Measurements from ENCODE around the gene CGREF1.
A peak's percentile ranks its signal among the peaks of the same experiment; 100 is the strongest.
"Not testable (repeated sequence)": the region's sequence is repeated elsewhere in the genome, so short reads cannot be mapped to it uniquely, and the experiment has no call there.

Gene CGREF1

GRCh38 chr2:27137322-27137935, 18.5 kb upstream of the CGREF1 start:
- no peak for DNase-seq (ENCODE audit: low read depth)

- DNase-seq (ENCODE audit: low read depth) = no peak
These were observed 17.8 kb upstream of the CGREF1 start for GRCh38 chr2:27136751-27137150.

- DNase-seq (ENCODE audit: low read depth) = no peak
These were observed 16.6 kb upstream of the CGREF1 start for GRCh38 chr2:27135478-27135955.

- DNase-seq (ENCODE audit: low read depth) = no peak
These were observed 16.0 kb upstream of the CGREF1 start for GRCh38 chr2:27134781-27135477.

- peak; percentile 93 for DNase-seq (ENCODE audit: low read depth)
These were observed 15.2 kb upstream of the CGREF1 start, which contains the start of gene PREB for GRCh38 chr2:27133905-27134780. PREB (minus strand) TSS chr2:27134636; CDS start chr2:27134421, 215 bp downstream.

GRCh38 chr2:27133195-27133875, 14.4 kb upstream of the CGREF1 start:
- DNase-seq (ENCODE audit: low read depth) = peak; percentile 19

GRCh38 chr2:27131429-27131828, 12.5 kb upstream of the CGREF1 start:
- no peak for DNase-seq (ENCODE audit: low read depth)

GRCh38 chr2:27130396-27130795, 11.5 kb upstream of the CGREF1 start:
- no peak for DNase-seq (ENCODE audit: low read depth)

GRCh38 chr2:27128668-27129571, 10.0 kb upstream of the CGREF1 start:
- DNase-seq (ENCODE audit: low read depth) = no peak

GRCh38 chr2:27127883-27128667, 9.1 kb upstream of the CGREF1 start:
- DNase-seq (ENCODE audit: low read depth) = no peak

GRCh38 chr2:27126252-27126710, 7.4 kb upstream of the CGREF1 start:
- no peak for DNase-seq (ENCODE audit: low read depth)

GRCh38 chr2:27125104-27125503, 6.2 kb upstream of the CGREF1 start:
- DNase-seq (ENCODE audit: low read depth) = no peak

- DNase-seq (ENCODE audit: low read depth) = no peak
These were observed 4.6 kb upstream of the CGREF1 start, which contains the start of gene ABHD1 for GRCh38 chr2:27123302-27124150. ABHD1 (plus strand) TSS chr2:27123815; CDS start chr2:27123949, 134 bp downstream.

- no peak for DNase-seq (ENCODE audit: low read depth)
These were observed 3.9 kb upstream of the CGREF1 start for GRCh38 chr2:27122791-27123190.

GRCh38 chr2:27121906-27122305, 3.0 kb upstream of the CGREF1 start:
- no peak for DNase-seq (ENCODE audit: low read depth)

- not testable (repeated sequence) for DNase-seq (ENCODE audit: low read depth)
These were observed 372 bp upstream of the CGREF1 start for GRCh38 chr2:27119330-27119670.

- no peak for DNase-seq (ENCODE audit: low read depth)
These were observed 868 bp downstream of the CGREF1 start for GRCh38 chr2:27117995-27118524.

GRCh38 chr2:27115519-27115918, 3.4 kb downstream of the CGREF1 start:
- DNase-seq (ENCODE audit: low read depth) = peak; percentile 22

Data from ELR (cell line).